ENCODE results near the gene LIF.

LIF gene

DNA sequence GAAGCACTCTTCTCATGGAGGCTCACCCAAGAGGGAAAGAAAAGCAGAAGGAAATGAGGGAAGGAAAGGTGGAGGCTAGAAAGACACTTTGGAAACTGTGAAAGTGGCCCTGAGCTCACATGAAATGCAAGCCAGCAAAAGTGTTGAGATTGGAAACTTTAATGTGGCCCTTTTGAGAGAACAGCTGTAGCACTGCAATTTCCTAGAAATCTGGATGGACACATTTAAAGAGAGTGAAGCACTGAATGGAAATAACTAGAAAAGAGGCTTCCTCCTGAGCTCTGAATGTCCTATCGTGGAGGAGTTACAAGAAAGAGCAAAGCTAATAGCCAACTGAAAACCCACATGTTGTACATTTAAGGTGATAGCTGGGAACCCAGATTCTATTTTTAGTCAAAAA lies 56.0 kb downstream of the LIF start:
- DNase-seq (ENCODE audit: low read depth in 3 of 3) = no peak

All from stimulated activated CD4-positive, alpha-beta T cell treated with anti-CD3 and anti-CD28 coated beads, TNF-alpha, amount 100 ng/mL, for 48 hours (primary cell).